B cell (primary cell): ENCODE data around the gene PKD2L2. TPM values are rescaled to one million over a fixed set of nuclear protein-coding genes. Genes with fewer than 3 reads are reported as not detected.

Experiments used
- ATAC-seq: fragments of 200-7000 bp; cut with Tn5 transposase; one replicate; pipeline ENCODE4 v1.10.0; 2021; ENCODE audit warnings: low read depth, mild to moderate bottlenecking, moderate number of reproducible peaks, moderate library complexity
- CTCF ChIA-PET: fragments of 350-600 bp; sonication (Branson Sonifier 250); formaldehyde crosslinking; loops from one replicate; lab custom pipeline; 2021; ENCODE audit warnings: antibody characterized with exemption, inconsistent platforms; lab: Charles Lee
- POLR2A ChIA-PET: fragments of 350-600 bp; sonication (Branson Sonifier 250); formaldehyde crosslinking; loops from one replicate; lab custom pipeline; 2021; ENCODE audit warnings: antibody characterized with exemption; lab: Charles Lee
- DNase-seq: peaks from one replicate; pipeline ENCODE4 v3.0.0; 2013
- H2AFZ ChIP-seq: 2 replicates; pipeline ENCODE4 v1.6.1; 2012; ENCODE audit warnings: mild to moderate bottlenecking, low read depth, low read length; ENCODE audit not compliant: insufficient read depth, poor library complexity, severe bottlenecking
- H3K27ac ChIP-seq, 2 donors: 1 replicate in 1 of 2; 2 replicates in 1 of 2; pipeline ENCODE4 v1.5.1; 2012 to 2013; ENCODE audit warnings: low read length in 2 of 2, mild to moderate bottlenecking in 2 of 2, moderate library complexity in 1 of 2
- H3K27me3 ChIP-seq, 4 experiments: fragments of 200-600 bp in 1 of 4; sonication (generic) in 1 of 4; replicated peaks in 1 of 4; 1 replicate in 2 of 4; 2 replicates in 2 of 4; pipeline versions ENCODE4 v1.6.1 to v1.7.0; 2013 to 2016; ENCODE audit warnings: low read length in 3 of 4, mild to moderate bottlenecking in 2 of 4, mixed read lengths in 1 of 4, moderate library complexity in 1 of 4; ENCODE audit not compliant: insufficient read depth in 4 of 4, control insufficient read depth in 3 of 4; ENCODE audit errors: control extremely low read depth in 1 of 4
- H3K36me3 ChIP-seq, 2 experiments: replicated peaks in 1 of 2; 1 replicate in 1 of 2; 2 replicates in 1 of 2; pipeline versions ENCODE4 v1.6.1 to v1.7.1; 2013; ENCODE audit warnings: low read length in 1 of 2; ENCODE audit not compliant: insufficient read depth in 2 of 2, control insufficient read depth in 1 of 2; ENCODE audit errors: control extremely low read depth in 1 of 2, extremely low read depth in 1 of 2
- H3K4me1 ChIP-seq, 2 donors: fragments of 200-600 bp in 1 of 2; sonication (generic) in 1 of 2; 1 replicate in 1 of 2; 2 replicates in 1 of 2; pipeline versions ENCODE4 v1.5.1 to v1.6.1; 2013 to 2017; ENCODE audit warnings: low read length in 2 of 2; ENCODE audit not compliant: control insufficient read depth in 2 of 2, insufficient read depth in 2 of 2
- H3K4me2 ChIP-seq: replicated peaks from 2 replicates; pipeline ENCODE3; 2012; ENCODE audit warnings: mild to moderate bottlenecking, low read depth, low read length; ENCODE audit not compliant: poor library complexity, severe bottlenecking
- H3K4me3 ChIP-seq, 5 experiments: fragments of 200-600 bp in 1 of 5; sonication (generic) in 1 of 5; 1 replicate in 3 of 5; 2 replicates in 2 of 5; pipeline versions ENCODE4 v1.5.1 to v1.7.0; 2011 to 2016; ENCODE audit warnings: low read length in 4 of 5, mild to moderate bottlenecking in 4 of 5, low read depth in 2 of 5, control low read depth in 1 of 5, moderate library complexity in 1 of 5; ENCODE audit not compliant: insufficient read depth in 1 of 5; ENCODE audit errors: control extremely low read depth in 1 of 5, extremely low read depth in 1 of 5
- H3K79me2 ChIP-seq: fragments of 200-600 bp; sonication (generic); one replicate; pipeline ENCODE4 v1.6.0; 2016; ENCODE audit warnings: low read length; ENCODE audit not compliant: control insufficient read depth, insufficient read depth
- H3K9ac ChIP-seq: fragments of 200-600 bp; sonication (generic); 2 replicates; pipeline ENCODE4 v1.6.1; 2017; ENCODE audit warnings: mild to moderate bottlenecking, low read length, moderate library complexity
- H3K9me3 ChIP-seq, 3 donors: one replicate each; pipeline versions ENCODE4 v1.6.1 to v1.7.1; 2013; ENCODE audit warnings: low read length in 2 of 3; ENCODE audit not compliant: control insufficient read depth in 2 of 3, insufficient read depth in 1 of 3; ENCODE audit errors: control extremely low read depth in 1 of 3
- H4K20me1 ChIP-seq: 2 replicates; pipeline ENCODE4 v1.6.0; 2012; ENCODE audit warnings: mild to moderate bottlenecking, low read length; ENCODE audit not compliant: insufficient read depth, control insufficient read depth, poor library complexity, severe bottlenecking
- H3K27ac Mint-ChIP-seq: one replicate; pipeline ENCODE4 v1.8.0; 2021; ENCODE audit warnings: mixed read lengths
- H3K27me3 Mint-ChIP-seq: one replicate; pipeline ENCODE4 v1.8.0; 2021; ENCODE audit warnings: mixed read lengths
- H3K4me1 Mint-ChIP-seq: one replicate; pipeline ENCODE4 v1.8.0; 2021; ENCODE audit warnings: mixed read lengths
- H3K4me3 Mint-ChIP-seq: one replicate; pipeline ENCODE4 v1.8.0; 2021; ENCODE audit warnings: mixed read lengths
- H3K9me3 Mint-ChIP-seq: one replicate; pipeline ENCODE4 v1.8.0; 2022; ENCODE audit warnings: mixed read lengths; ENCODE audit not compliant: insufficient read depth
- EZH2 ChIP-seq: IDR thresholded peaks from 2 replicates; pipeline ENCODE4 v1.6.1; 2012; ENCODE audit warnings: borderline replicate concordance, low read depth, mild to moderate bottlenecking, moderate library complexity, low read length; ENCODE audit not compliant: insufficient read depth, poor library complexity, severe bottlenecking
- WGBS: methylation state at CpG from one replicate; pipeline ENCODE4 v1.1.5; 2013; ENCODE audit warnings: missing lambda C conversion rate; ENCODE audit not compliant: insufficient coverage; 5-methylcytosine and 5-hydroxymethylcytosine counted together
- intact Hi-C: fragments of 100-400 bp; cut with micrococcal nuclease; formaldehyde crosslinking; loops from one replicate; pipeline ENCODE4 v1.10.0; 2022
- polyA plus RNA-seq: library from polyadenylated mRNA; depleted of rRNA; stranded (reverse); fragments of >200 nt; gene quantifications from 2 replicates; pipeline ENCODE4 v1.2.3, GENCODE V29; 2012
- total RNA-seq, 2 donors: library from RNA; stranded (reverse); fragments of 120-200 nt in 1 of 2; gene quantifications; 1 replicate in 1 of 2; 2 replicates in 1 of 2; pipeline versions ENCODE4 v1.2.3 to v1.2.4, GENCODE V29; 2013 to 2022
- TF ChIP-seq, protein P1 (sequence below): fragments of 200-600 bp; IDR thresholded peaks from one replicate; pipeline ENCODE4 v1.8.0; 2022; ENCODE audit warnings: antibody characterized with exemption, mild to moderate bottlenecking

The PKD2L2 gene
- total and polyA plus RNA-seq, 2 donors (not counting 1 experiment from before 2014, with no cell fraction given): 0.12 to 0.37 TPM

DNA sequence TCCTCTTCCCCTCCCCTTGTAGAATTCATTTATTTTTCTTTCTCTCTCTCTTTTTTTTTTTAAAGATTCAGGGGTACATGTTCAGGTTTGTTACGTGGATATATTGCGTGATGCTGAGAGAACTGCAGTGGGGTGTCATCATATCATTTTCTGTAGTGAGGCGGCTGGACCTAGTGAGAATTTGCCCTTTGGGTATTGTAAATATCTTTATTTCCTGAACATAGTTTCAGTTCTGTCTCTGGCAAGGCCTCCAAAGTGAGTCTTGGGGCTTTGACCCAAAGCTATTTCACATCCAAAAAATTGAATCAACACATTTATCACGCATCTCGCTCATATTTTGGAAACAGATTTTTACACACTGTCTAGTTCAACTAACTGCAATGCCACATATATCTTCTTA, 47.0 kb upstream of the PKD2L2 start:
- Histone ChIP-seq H3K9ac (peak overlapping the region; percentile 18), H3K27me3 (no peaks in the 10 kb centered on the region), H3K4me1 (peaks cover 10 to 12% of the 10 kb centered on the region in 2 donors), H3K4me3 (no peak overlapping the region), H4K20me1 (no peaks in the 10 kb centered on the region), H3K36me3 (peaks cover 0 to 10% of the 10 kb centered on the region in 2 experiments), H3K9me3 (no peaks in the 10 kb centered on the region), H3K4me2 (peak overlapping the region; percentile 29), H3K79me2 (no peaks in the 10 kb centered on the region), H2AFZ (peak overlapping the region; percentile 19), H3K27ac (peak overlapping the region in 1 of 2 donors; percentile 20)
- DNase-seq (peak; percentile 7), ATAC-seq (peak; percentile 24)
- no CpG with 5 or more reads among the region's 5 CpGs for WGBS
- H3K27me3 Mint-ChIP-seq: no peaks in the 10 kb centered on the region
- no peak overlapping the region for H3K27ac Mint-ChIP-seq
- H3K4me3 Mint-ChIP-seq: no peak overlapping the region
- no peak for TF ChIP-seq EZH2
- TF ChIP-seq, protein P1, sequence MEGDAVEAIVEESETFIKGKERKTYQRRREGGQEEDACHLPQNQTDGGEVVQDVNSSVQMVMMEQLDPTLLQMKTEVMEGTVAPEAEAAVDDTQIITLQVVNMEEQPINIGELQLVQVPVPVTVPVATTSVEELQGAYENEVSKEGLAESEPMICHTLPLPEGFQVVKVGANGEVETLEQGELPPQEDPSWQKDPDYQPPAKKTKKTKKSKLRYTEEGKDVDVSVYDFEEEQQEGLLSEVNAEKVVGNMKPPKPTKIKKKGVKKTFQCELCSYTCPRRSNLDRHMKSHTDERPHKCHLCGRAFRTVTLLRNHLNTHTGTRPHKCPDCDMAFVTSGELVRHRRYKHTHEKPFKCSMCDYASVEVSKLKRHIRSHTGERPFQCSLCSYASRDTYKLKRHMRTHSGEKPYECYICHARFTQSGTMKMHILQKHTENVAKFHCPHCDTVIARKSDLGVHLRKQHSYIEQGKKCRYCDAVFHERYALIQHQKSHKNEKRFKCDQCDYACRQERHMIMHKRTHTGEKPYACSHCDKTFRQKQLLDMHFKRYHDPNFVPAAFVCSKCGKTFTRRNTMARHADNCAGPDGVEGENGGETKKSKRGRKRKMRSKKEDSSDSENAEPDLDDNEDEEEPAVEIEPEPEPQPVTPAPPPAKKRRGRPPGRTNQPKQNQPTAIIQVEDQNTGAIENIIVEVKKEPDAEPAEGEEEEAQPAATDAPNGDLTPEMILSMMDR: no peak
- intact Hi-C loops: no loop called here
- ChIA-PET POLR2A (no interaction called here), CTCF (interaction anchor here (1.0 kb wide), 1 partner anchor 63 kb away, joined by 5 read pairs; no protein-coding TSS in a partner anchor)
- H3K9me3 Mint-ChIP-seq: no peaks in the 10 kb centered on the region
- peaks cover 17% of the 10 kb centered on the region for H3K4me1 Mint-ChIP-seq

DNA sequence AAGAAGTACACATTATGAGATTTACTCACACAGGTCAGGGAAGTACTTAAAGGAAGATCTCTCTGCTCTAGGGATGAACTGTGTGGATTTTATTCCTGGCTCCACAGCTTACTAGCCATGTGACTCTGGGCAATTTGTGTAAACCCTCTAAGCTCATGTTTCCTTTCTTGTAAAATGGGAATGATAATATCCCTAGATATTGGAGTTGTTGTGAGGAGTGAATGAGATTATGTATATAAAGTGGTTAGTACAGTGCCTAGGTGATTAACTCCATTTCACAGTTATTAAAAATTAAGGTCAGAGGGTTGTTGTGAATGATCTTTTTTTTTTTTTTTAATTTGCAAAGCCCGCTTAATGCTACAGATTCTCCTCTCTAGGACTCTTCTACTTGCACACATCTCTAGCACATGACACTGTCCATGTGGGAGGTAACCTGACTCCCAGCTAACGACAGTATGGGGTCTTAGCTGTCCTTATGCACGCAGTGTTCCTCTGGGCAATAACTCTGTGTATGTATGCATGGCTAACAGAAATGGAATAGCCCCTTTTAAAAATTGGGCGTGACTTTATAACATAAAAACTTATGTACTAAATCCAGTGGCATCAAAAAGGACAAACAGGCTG, 45.5 kb upstream of the PKD2L2 start:
- Mint-ChIP-seq H3K9me3 (no peaks in the 10 kb centered on the region), H3K27ac (no peak overlapping the region), H3K27me3 (no peaks in the 10 kb centered on the region), H3K4me3 (no peak overlapping the region), H3K4me1 (peaks cover 19% of the 10 kb centered on the region)
- Histone ChIP-seq H3K27ac (no peak overlapping the region), H3K4me3 (no peak overlapping the region), H3K36me3 (peaks cover 0 to 10% of the 10 kb centered on the region in 2 experiments), H3K4me1 (peaks cover 10 to 12% of the 10 kb centered on the region in 2 donors), H3K4me2 (no peak overlapping the region), H2AFZ (no peak overlapping the region), H3K27me3 (no peaks in the 10 kb centered on the region), H4K20me1 (no peaks in the 10 kb centered on the region), H3K9me3 (no peaks in the 10 kb centered on the region), H3K79me2 (no peaks in the 10 kb centered on the region), H3K9ac (no peak overlapping the region)
- intact Hi-C loops: no loop called here
- no CpG with 5 or more reads among the region's 4 CpGs for WGBS
- CTCF ChIA-PET: interaction anchor here (0.7 kb wide), 1 partner anchor 64 kb away, joined by 4 read pairs; no protein-coding TSS in a partner anchor
- no peak for TF ChIP-seq EZH2
- TF ChIP-seq, protein P1: no peak
- POLR2A ChIA-PET: no interaction called here
- ATAC-seq (no peak), DNase-seq (no peak)
